Stimulated activated naive CD8-positive, alpha-beta T cell treated with anti-CD3 and anti-CD28 coated beads, Interleukin-15, Interleukin-2, amounts not matched to agents 100 ng/mL and 50 ng/mL, for 24 hours (primary cell): Measurements from ENCODE around the gene CPEB2.

Source experiments
- H3K27ac Mint-ChIP-seq: one replicate; pipeline ENCODE4 v1.8.0; 2021; ENCODE audit warnings: mild to moderate bottlenecking, mixed read lengths
- H3K27me3 Mint-ChIP-seq: one replicate; pipeline ENCODE4 v1.8.0; 2021; ENCODE audit warnings: mixed read lengths
- H3K36me3 Mint-ChIP-seq: one replicate; pipeline ENCODE4 v1.8.0; 2021; ENCODE audit warnings: low read depth, mixed read lengths
- H3K4me1 Mint-ChIP-seq: one replicate; pipeline ENCODE4 v1.8.0; 2021; ENCODE audit warnings: low read depth, mixed read lengths
- H3K4me3 Mint-ChIP-seq: one replicate; pipeline ENCODE4 v1.8.0; 2021; ENCODE audit warnings: mild to moderate bottlenecking, mixed read lengths
- H3K9me3 Mint-ChIP-seq: one replicate; pipeline ENCODE4 v1.8.0; 2021; ENCODE audit warnings: mixed read lengths

Gene CPEB2

DNA sequence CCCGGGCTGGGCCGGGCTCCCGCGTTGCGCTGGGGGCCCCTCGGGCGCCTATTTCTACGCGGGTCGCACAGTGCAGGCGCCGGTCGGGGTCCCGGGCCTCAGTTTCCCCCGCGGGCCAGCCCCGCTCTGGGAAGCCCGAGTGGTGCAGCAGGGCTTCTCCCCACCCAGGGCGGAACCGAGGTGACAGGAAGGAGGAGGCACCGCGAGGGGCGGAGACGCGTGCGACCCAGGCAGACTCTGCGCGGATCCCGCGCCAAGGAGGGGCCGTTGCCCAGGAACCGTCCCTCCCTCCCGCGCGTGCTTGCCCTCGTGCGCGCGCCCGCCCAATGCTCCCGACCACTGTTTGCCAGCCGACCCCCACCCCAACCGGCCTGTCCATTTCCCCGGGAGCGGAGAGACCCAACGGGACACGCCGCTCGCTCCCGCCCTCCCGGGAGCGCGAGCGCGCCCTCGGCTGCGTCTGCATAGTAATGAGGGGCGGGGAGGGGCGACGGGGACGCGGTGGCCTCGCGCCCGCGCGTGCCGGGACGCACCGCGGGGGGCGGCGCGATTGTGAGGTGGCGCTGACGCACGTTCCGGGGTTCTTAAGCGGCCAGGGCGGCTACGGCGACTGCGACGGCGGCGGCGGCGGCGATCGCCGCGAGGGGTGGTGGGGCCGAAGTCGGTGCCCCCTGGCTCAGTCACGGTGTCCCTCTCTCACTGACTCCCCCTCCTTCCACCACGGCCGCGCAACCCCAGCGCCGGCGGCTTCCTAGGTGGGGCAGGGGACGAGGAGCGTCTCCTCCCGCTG, at the start of gene CPEB2:
Gene CPEB2, plus strand, starts transcription at position 613 of the 790 bp plus-strand sequence. CDS start 193 bp downstream, outside the sequence.
- Mint-ChIP-seq H3K27ac (peak within 1 kb of the TSS; percentile 90), H3K27me3 (no peaks in the 10 kb centered on the region), H3K36me3 (no peaks in the 10 kb centered on the region), H3K4me3 (peak within 1 kb of the TSS; percentile 88), H3K4me1 (peaks cover 16% of the 10 kb centered on the region), H3K9me3 (no peaks in the 10 kb centered on the region)

GRCh38 chr4:14958436-14958835, 43.8 kb upstream of the CPEB2 start:
- peaks cover 7% of the 10 kb centered on the region for H3K27me3 Mint-ChIP-seq
- no peaks in the 10 kb centered on the region for H3K4me1 Mint-ChIP-seq
- H3K9me3 Mint-ChIP-seq: no peaks in the 10 kb centered on the region
- H3K4me3 Mint-ChIP-seq: no peak overlapping the region
- H3K36me3 Mint-ChIP-seq: no peaks in the 10 kb centered on the region
- no peak overlapping the region for H3K27ac Mint-ChIP-seq

GRCh38 chr4:14961292-14961691, 41.0 kb upstream of the CPEB2 start:
- no peak overlapping the region for H3K27ac Mint-ChIP-seq
- no peak overlapping the region for H3K4me3 Mint-ChIP-seq
- H3K36me3 Mint-ChIP-seq: no peaks in the 10 kb centered on the region
- peaks cover 11% of the 10 kb centered on the region for H3K27me3 Mint-ChIP-seq
- H3K9me3 Mint-ChIP-seq: no peaks in the 10 kb centered on the region
- no peaks in the 10 kb centered on the region for H3K4me1 Mint-ChIP-seq

DNA sequence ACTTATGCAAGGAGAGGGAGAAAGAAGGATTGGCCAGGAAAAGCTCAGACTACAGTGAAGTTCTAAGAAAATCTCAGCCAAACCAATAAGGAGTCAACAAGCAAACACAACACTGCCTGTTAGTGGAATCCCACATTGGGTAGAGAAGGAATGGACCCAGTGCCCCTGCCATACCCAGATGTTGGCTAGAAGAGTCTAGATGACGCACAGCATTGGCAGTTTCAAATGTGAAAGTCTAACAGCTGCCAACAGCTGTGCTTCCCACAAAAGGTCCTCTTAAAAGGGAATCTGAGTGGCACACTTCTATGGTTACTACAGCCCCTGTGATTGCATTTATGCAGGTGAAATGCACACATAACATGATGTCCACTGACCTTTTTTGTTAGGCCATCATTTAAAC, 37.2 kb upstream of the CPEB2 start:
- no peaks in the 10 kb centered on the region for H3K4me1 Mint-ChIP-seq
- H3K27ac Mint-ChIP-seq: no peak overlapping the region
- H3K27me3 Mint-ChIP-seq: peaks cover 27% of the 10 kb centered on the region
- H3K4me3 Mint-ChIP-seq: no peak overlapping the region
- H3K36me3 Mint-ChIP-seq: no peaks in the 10 kb centered on the region
- H3K9me3 Mint-ChIP-seq: no peaks in the 10 kb centered on the region

GRCh38 chr4:14967982-14968381, 34.3 kb upstream of the CPEB2 start:
- Mint-ChIP-seq H3K4me3 (no peak overlapping the region), H3K27me3 (peaks cover 44% of the 10 kb centered on the region), H3K27ac (no peak overlapping the region), H3K9me3 (peaks cover 3% of the 10 kb centered on the region), H3K4me1 (no peaks in the 10 kb centered on the region), H3K36me3 (no peaks in the 10 kb centered on the region)

DNA sequence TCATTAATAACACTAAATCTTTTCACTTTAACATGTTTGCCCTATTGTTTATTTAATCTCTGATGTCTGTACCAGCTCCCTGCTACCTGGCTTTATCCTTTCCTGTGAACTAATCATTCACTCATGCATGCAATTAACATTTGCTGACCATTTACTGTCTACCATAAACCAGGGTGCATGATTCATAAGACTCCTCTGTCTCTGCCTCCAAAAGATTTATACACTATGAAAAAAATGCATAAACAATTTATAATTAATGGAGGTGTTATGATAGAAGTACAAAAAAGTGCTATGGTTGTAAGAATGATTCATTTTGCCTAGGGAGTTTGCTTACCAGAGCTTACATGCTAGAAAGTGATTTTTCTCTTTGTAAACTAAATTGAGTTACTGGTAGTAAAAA, 24.5 kb upstream of the CPEB2 start:
- Mint-ChIP-seq H3K27ac (no peak overlapping the region), H3K27me3 (peaks cover 28% of the 10 kb centered on the region), H3K4me1 (no peaks in the 10 kb centered on the region), H3K9me3 (peaks cover 4% of the 10 kb centered on the region), H3K4me3 (no peak overlapping the region), H3K36me3 (no peaks in the 10 kb centered on the region)

GRCh38 chr4:14984448-14984847, 17.8 kb upstream of the CPEB2 start:
- no peaks in the 10 kb centered on the region for H3K4me1 Mint-ChIP-seq
- peaks cover 19% of the 10 kb centered on the region for H3K27me3 Mint-ChIP-seq
- no peaks in the 10 kb centered on the region for H3K9me3 Mint-ChIP-seq
- no peak overlapping the region for H3K4me3 Mint-ChIP-seq
- no peaks in the 10 kb centered on the region for H3K36me3 Mint-ChIP-seq
- no peak overlapping the region for H3K27ac Mint-ChIP-seq

DNA sequence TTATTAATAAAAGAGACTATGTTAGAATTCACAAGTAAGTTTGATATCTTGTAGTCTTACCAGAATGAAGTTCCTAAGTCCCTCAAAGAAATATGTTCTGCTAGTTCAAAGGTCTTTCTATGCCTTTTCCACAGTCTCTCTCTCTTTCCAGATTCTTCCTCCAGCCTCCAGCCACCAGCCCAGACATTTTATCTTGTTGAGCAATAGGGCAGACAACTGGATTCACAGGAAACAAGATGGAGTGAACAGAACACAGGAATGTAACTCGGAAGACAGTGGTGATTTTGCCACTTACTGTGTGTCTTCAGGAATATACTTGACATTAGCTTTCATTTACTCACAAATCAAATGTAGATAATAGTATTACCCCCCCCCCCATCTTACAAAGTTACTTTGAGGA, 17.1 kb upstream of the CPEB2 start:
- H3K27ac Mint-ChIP-seq: no peak overlapping the region
- no peaks in the 10 kb centered on the region for H3K9me3 Mint-ChIP-seq
- H3K4me1 Mint-ChIP-seq: no peaks in the 10 kb centered on the region
- H3K27me3 Mint-ChIP-seq: peaks cover 16% of the 10 kb centered on the region
- H3K36me3 Mint-ChIP-seq: no peaks in the 10 kb centered on the region
- H3K4me3 Mint-ChIP-seq: no peak overlapping the region

GRCh38 chr4:14985843-14986242, 16.4 kb upstream of the CPEB2 start:
- H3K27me3 Mint-ChIP-seq: peaks cover 16% of the 10 kb centered on the region

GRCh38 chr4:14987054-14987453, 15.2 kb upstream of the CPEB2 start:
- Mint-ChIP-seq H3K27me3 (peaks cover 16% of the 10 kb centered on the region), H3K9me3 (no peaks in the 10 kb centered on the region), H3K36me3 (no peaks in the 10 kb centered on the region), H3K27ac (no peak overlapping the region), H3K4me1 (no peaks in the 10 kb centered on the region), H3K4me3 (no peak overlapping the region)

More at GRCh38 chr4:14985843-14986242, 16.4 kb upstream of the CPEB2 start:
- Mint-ChIP-seq H3K4me1 (no peaks in the 10 kb centered on the region), H3K27ac (no peak overlapping the region), H3K36me3 (no peaks in the 10 kb centered on the region), H3K9me3 (no peaks in the 10 kb centered on the region), H3K4me3 (no peak overlapping the region)

DNA sequence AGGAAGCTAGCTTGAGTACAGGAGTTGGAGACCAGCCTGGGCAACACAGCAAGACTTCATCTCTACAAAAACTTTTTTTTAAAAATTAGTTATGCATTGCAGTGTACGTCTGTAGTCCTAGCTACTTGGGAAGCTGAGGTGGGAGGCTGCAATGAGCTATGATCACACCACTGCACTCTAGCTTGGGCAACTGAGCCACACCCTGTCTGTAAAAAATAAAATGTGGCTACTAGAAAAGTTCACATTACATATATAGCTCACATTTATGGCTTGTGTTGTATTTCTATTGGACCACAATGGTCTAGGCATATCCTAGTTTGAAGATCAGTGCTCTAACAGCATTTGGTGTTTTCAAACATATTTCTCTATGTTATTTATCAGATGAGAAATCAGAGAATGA, 11.8 kb upstream of the CPEB2 start:
- peaks cover 5% of the 10 kb centered on the region for H3K4me1 Mint-ChIP-seq

GRCh38 chr4:14994242-14994641, 8.0 kb upstream of the CPEB2 start:
- peaks cover 5% of the 10 kb centered on the region for H3K4me1 Mint-ChIP-seq
- H3K36me3 Mint-ChIP-seq: no peaks in the 10 kb centered on the region
- H3K4me3 Mint-ChIP-seq: no peak overlapping the region
- H3K27me3 Mint-ChIP-seq: peaks cover 9% of the 10 kb centered on the region
- H3K27ac Mint-ChIP-seq: no peak overlapping the region
- H3K9me3 Mint-ChIP-seq: no peaks in the 10 kb centered on the region

More for the DNA sequence above, 11.8 kb upstream of the CPEB2 start:
- H3K36me3 Mint-ChIP-seq: no peaks in the 10 kb centered on the region
- no peaks in the 10 kb centered on the region for H3K9me3 Mint-ChIP-seq
- no peak overlapping the region for H3K4me3 Mint-ChIP-seq
- no peak overlapping the region for H3K27ac Mint-ChIP-seq
- H3K27me3 Mint-ChIP-seq: peaks cover 21% of the 10 kb centered on the region

GRCh38 chr4:15001248-15001868, 923 bp upstream of the CPEB2 start:
- Mint-ChIP-seq H3K27me3 (no peaks in the 10 kb centered on the region), H3K4me3 (peak overlapping the region; percentile 88), H3K27ac (peak overlapping the region; percentile 90), H3K36me3 (no peaks in the 10 kb centered on the region), H3K4me1 (peaks cover 14% of the 10 kb centered on the region), H3K9me3 (no peaks in the 10 kb centered on the region)

DNA sequence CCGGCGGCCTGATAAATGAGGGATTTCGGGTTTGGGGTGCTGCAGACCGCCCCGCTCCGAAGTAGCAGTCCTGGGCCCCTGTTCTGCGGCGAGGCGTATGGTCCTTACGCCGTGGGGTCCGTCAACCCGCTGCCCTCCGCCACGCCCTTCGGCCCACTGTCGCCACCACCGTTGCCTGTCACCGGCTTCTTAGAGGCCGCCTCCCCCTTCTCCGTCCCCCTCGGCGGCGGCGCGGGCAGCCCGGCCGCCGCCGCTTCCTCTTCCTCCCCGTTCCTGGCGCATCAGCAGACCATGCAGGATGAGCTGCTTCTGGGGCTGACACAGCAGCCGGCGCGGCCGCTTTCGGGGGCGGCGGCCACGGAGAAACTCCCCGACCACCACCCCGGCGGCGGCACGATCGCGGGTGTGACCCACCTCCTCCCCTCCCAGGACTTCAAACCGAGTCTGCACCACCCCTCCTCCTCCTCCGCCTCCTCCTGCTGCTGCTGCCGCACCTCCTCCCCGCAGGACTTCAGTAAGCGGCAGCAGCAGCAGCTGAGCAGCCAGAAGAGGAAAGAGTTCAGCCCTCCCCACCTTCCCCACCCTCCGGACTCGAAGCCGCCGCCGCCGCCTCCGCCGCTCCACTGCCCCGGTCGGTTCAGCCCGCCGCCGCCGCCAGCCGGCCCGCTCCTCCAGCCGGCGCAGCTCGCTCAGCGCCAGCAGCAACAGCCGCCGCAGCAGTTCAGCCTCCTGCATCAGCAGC, 549 bp downstream of the CPEB2 start:
- peak overlapping the region; percentile 88 for H3K4me3 Mint-ChIP-seq
- no peaks in the 10 kb centered on the region for H3K27me3 Mint-ChIP-seq
- no peaks in the 10 kb centered on the region for H3K9me3 Mint-ChIP-seq
- H3K36me3 Mint-ChIP-seq: no peaks in the 10 kb centered on the region
- peak overlapping the region; percentile 88 for H3K27ac Mint-ChIP-seq
- H3K4me1 Mint-ChIP-seq: peaks cover 20% of the 10 kb centered on the region

GRCh38 chr4:15003401-15003890, 1.2 kb downstream of the CPEB2 start:
- Mint-ChIP-seq H3K27ac (no peak overlapping the region), H3K4me3 (peak overlapping the region; percentile 92), H3K4me1 (peaks cover 20% of the 10 kb centered on the region), H3K27me3 (no peaks in the 10 kb centered on the region), H3K36me3 (peaks cover 5% of the 10 kb centered on the region), H3K9me3 (no peaks in the 10 kb centered on the region)
